ENCODE data around the gene ARHGEF12. TPM values are rescaled to one million over a fixed set of nuclear protein-coding genes. Genes with fewer than 3 reads are reported as not detected.
A peak's percentile ranks its signal among the peaks of the same experiment; 100 is the strongest.

ARHGEF12 gene
- total RNA-seq, 1 donor from 2014 or later, result 40.8 TPM

DNA sequence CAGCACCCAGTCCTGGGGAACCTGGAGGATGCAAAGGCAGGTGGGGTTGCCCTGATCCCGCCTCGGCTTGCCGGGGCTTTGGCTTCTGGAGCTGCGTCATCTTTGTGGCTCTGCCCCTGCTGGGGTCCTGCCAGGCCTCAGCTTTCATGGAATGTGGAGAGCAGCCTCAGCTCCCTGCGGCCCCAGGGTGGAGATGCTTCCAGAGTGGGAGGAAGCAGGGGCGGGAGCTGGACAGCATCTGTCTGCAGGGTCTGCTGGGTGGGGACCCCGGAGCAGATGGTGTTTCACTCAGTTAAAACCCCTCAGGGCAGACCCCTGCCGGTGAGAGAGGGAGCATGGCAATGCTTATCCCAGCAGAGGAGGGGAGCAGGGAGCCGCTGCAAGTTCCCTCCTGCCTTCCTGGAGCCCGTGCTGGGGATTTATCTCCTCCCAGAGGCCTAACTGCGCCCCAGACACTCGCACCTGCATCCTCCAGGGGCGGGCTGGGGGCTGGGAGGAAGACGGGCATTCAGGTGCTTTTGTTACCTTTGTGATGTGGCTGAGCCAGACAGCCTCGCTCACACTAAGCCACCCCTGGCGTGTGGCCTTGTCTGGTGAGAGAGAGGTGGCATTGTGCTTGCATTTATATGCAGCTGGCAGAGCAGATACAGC lies 191.0 kb downstream of the ARHGEF12 start:
- H3K27me3 Mint-ChIP-seq (ENCODE audit: unreplicated experiment), result peaks cover 3% of the 10 kb centered on the region
- H3K36me3 Mint-ChIP-seq (ENCODE audit: unreplicated experiment), result no peaks in the 10 kb centered on the region
- H3K27ac Mint-ChIP-seq (ENCODE audit: unreplicated experiment), result peak overlapping the region; percentile 59
- TF ChIP-seq, protein P1, sequence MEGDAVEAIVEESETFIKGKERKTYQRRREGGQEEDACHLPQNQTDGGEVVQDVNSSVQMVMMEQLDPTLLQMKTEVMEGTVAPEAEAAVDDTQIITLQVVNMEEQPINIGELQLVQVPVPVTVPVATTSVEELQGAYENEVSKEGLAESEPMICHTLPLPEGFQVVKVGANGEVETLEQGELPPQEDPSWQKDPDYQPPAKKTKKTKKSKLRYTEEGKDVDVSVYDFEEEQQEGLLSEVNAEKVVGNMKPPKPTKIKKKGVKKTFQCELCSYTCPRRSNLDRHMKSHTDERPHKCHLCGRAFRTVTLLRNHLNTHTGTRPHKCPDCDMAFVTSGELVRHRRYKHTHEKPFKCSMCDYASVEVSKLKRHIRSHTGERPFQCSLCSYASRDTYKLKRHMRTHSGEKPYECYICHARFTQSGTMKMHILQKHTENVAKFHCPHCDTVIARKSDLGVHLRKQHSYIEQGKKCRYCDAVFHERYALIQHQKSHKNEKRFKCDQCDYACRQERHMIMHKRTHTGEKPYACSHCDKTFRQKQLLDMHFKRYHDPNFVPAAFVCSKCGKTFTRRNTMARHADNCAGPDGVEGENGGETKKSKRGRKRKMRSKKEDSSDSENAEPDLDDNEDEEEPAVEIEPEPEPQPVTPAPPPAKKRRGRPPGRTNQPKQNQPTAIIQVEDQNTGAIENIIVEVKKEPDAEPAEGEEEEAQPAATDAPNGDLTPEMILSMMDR (IDR thresholded peaks at IDR 0.05; ENCODE audit: partially characterized antibody, unreplicated experiment), result peak; percentile 81
- peak; percentile 85 for DNase-seq
- H3K9me3 Mint-ChIP-seq (ENCODE audit: unreplicated experiment), result peaks cover 3% of the 10 kb centered on the region
- peaks cover 7% of the 10 kb centered on the region for H3K4me1 Mint-ChIP-seq (ENCODE audit: low read depth, unreplicated experiment)
- H3K4me3 Mint-ChIP-seq (ENCODE audit: unreplicated experiment), result no peak overlapping the region

DNA sequence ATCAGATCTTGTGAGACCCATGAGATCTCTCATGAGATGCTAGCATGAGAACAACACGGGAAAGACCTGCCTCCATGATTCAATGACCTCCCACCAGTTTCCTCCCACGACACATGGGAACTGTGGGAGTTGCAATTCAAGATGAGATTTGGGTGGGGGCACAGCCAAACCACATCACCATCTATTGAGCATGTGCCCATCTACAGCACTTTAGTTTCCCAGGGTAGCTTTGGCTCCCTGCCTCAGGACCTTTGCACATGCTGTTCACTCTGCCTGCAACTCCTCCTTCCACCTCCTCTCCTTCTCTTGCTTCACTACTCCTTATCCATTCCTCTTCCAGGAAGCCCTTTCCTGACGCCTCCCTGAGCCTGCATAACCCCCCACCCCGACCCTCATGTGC lies 192.5 kb downstream of the ARHGEF12 start:
- peaks cover 3% of the 10 kb centered on the region for H3K9me3 Mint-ChIP-seq (ENCODE audit: unreplicated experiment)
- TF ChIP-seq, protein P1 (IDR thresholded peaks at IDR 0.05; ENCODE audit: partially characterized antibody, unreplicated experiment), result no peak
- H3K27ac Mint-ChIP-seq (ENCODE audit: unreplicated experiment), result no peak overlapping the region
- H3K27me3 Mint-ChIP-seq (ENCODE audit: unreplicated experiment), result peaks cover 5% of the 10 kb centered on the region
- no peak for DNase-seq
- no peak overlapping the region for H3K4me3 Mint-ChIP-seq (ENCODE audit: unreplicated experiment)
- no peaks in the 10 kb centered on the region for H3K36me3 Mint-ChIP-seq (ENCODE audit: unreplicated experiment)
- peaks cover 6% of the 10 kb centered on the region for H3K4me1 Mint-ChIP-seq (ENCODE audit: low read depth, unreplicated experiment)

DNA sequence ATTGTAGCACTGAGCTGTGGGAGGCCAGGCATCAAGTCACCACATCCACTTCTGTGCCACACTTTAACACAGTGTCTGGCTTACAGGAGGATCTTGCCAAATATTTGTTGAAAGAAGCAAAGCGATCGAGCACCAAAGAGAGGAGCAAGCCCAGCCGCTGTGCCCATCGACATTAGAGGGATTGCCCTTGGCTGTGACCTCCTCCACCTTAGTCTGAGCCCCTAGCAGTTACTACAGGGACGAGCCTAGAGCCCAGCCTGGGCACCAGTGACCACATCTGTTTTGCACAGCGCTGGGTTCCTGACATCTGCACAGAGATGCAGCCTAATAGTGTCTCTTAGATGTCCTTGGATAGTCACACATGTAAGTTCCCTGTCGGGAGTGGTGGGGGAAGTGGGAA lies 193.0 kb downstream of the ARHGEF12 start:
- Mint-ChIP-seq H3K27me3 (ENCODE audit: unreplicated experiment) (peaks cover 5% of the 10 kb centered on the region), H3K27ac (ENCODE audit: unreplicated experiment) (no peak overlapping the region), H3K4me1 (ENCODE audit: low read depth, unreplicated experiment) (peaks cover 8% of the 10 kb centered on the region), H3K4me3 (ENCODE audit: unreplicated experiment) (no peak overlapping the region), H3K36me3 (ENCODE audit: unreplicated experiment) (no peaks in the 10 kb centered on the region), H3K9me3 (ENCODE audit: unreplicated experiment) (peaks cover 3% of the 10 kb centered on the region)
- TF ChIP-seq, protein P1 (IDR thresholded peaks at IDR 0.05; ENCODE audit: partially characterized antibody, unreplicated experiment), result no peak
- DNase-seq, result no peak

DNA sequence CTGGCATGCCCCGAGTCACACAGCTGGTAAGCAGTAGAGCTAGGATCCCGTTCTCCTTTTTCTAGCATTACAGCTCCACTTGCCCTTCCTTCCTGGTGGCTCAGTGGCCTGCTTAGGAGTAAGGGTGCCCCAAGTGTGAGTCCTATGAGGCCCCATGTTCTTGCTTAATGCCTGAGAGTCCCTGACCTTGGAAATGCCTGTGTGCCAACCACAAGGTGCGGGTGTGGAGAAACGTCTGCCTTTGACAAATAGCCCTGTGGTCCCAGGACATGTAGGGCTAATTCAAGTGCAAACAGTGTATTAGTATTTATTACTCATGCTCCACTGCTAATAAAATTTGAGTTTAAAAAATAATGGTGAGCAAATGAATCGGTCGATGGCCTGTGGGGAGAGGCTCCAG lies 193.7 kb downstream of the ARHGEF12 start:
- Mint-ChIP-seq H3K4me3 (ENCODE audit: unreplicated experiment) (no peak overlapping the region), H3K36me3 (ENCODE audit: unreplicated experiment) (no peaks in the 10 kb centered on the region), H3K4me1 (ENCODE audit: low read depth, unreplicated experiment) (peaks cover 12% of the 10 kb centered on the region), H3K27me3 (ENCODE audit: unreplicated experiment) (peaks cover 3% of the 10 kb centered on the region), H3K27ac (ENCODE audit: unreplicated experiment) (no peak overlapping the region), H3K9me3 (ENCODE audit: unreplicated experiment) (peaks cover 7% of the 10 kb centered on the region)
- TF ChIP-seq, protein P1 (IDR thresholded peaks at IDR 0.05; ENCODE audit: partially characterized antibody, unreplicated experiment), result no peak
- DNase-seq, result no peak

DNA sequence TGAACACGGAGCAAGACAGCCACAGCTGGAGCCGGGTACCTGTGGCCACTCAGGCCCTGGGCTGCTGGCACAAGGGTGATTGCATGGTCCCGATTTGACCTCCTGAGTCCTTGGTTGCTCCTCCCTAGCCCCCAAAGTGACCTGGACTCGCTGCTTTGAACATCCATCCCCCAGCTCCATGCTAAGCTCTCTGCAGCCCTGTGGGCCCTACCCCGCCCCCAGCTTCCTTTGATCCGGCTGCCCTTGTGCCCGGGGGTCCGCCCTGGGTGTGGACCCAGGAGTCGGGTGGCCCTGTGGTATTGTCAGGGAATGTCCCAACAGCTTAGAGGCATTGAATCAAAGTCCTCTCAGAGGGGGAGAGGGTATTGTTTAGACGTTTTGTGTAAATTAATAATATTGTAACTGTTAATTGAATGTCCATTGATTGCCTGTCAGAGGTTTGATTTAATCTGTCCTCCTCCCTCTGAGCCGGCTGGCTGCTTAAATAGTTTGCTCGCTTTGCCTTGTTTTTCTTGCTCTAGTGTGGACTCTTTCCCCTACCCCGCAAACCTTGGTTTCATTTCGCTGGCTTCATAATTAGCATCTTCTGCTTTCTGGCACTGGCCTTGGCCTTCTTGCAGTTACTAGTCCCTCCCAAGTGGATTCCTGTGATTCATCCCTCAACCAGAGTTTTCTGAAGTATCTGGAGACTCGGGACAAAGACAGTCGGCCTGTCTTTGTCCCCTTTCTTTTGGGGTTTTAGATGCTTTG lies 196.0 kb downstream of the ARHGEF12 start:
- no peak for DNase-seq
- TF ChIP-seq, protein P1 (IDR thresholded peaks at IDR 0.05; ENCODE audit: partially characterized antibody, unreplicated experiment), result no peak
- no peak overlapping the region for H3K27ac Mint-ChIP-seq (ENCODE audit: unreplicated experiment)
- no peaks in the 10 kb centered on the region for H3K36me3 Mint-ChIP-seq (ENCODE audit: unreplicated experiment)
- no peak overlapping the region for H3K4me3 Mint-ChIP-seq (ENCODE audit: unreplicated experiment)
- H3K27me3 Mint-ChIP-seq (ENCODE audit: unreplicated experiment), result peaks cover 3% of the 10 kb centered on the region
- H3K9me3 Mint-ChIP-seq (ENCODE audit: unreplicated experiment), result peaks cover 6% of the 10 kb centered on the region
- H3K4me1 Mint-ChIP-seq (ENCODE audit: low read depth, unreplicated experiment), result peaks cover 15% of the 10 kb centered on the region

Data from glutamatergic neuron (in vitro differentiated cells).